HepG2 (cell line): ENCODE data around the gene RUVBL1. TPM values are rescaled to one million over a fixed set of nuclear protein-coding genes. Genes with fewer than 3 reads are reported as not detected.

ENCODE experiments used
- GTF2F1 ChIP-seq: fragments of 150-350 bp; IDR thresholded peaks from 2 replicates; pipeline ENCODE4 v1.6.1; 2014; ENCODE audit warnings: low read length
- HOXA3 ChIP-seq: sonication (generic); formaldehyde crosslinking; IDR thresholded peaks from 2 replicates; pipeline ENCODE4 v1.5.0; 2020; ENCODE audit warnings: missing genetic modification reagents
- PCBP1 ChIP-seq: fragments of 200-400 bp; formaldehyde crosslinking; IDR thresholded peaks from 2 replicates; pipeline ENCODE4 v1.6.1; 2017; ENCODE audit warnings: mild to moderate bottlenecking, low read depth, low read length, borderline replicate concordance
- SKI ChIP-seq: fragments of 450-650 bp; IDR thresholded peaks from one replicate; pipeline ENCODE4 v1.6.1; 2018; ENCODE audit warnings: mild to moderate bottlenecking; ENCODE audit not compliant: partially characterized antibody
- ZNF10 ChIP-seq: sonication (generic); formaldehyde crosslinking; IDR thresholded peaks from 2 replicates; pipeline ENCODE4 v1.4.0; 2020; ENCODE audit warnings: mild to moderate bottlenecking, low read depth, missing genetic modification reagents, borderline replicate concordance
- ZNF3 ChIP-seq: IDR thresholded peaks from 2 replicates; pipeline ENCODE4 v1.7.0; 2017; ENCODE audit warnings: inconsistent platforms
- ZNF460 ChIP-seq: sonication (generic); formaldehyde crosslinking; IDR thresholded peaks from 2 replicates; pipeline ENCODE4 v1.5.1; 2020; ENCODE audit warnings: missing genetic modification reagents, mild to moderate bottlenecking, borderline replicate concordance
- ZNF670 ChIP-seq: sonication (generic); formaldehyde crosslinking; IDR thresholded peaks from 2 replicates; pipeline ENCODE4 v1.8.0; 2022; ENCODE audit warnings: mild to moderate bottlenecking, missing genetic modification reagents, borderline replicate concordance
- polyA plus RNA-seq, 8 experiments: library from polyadenylated mRNA; depleted of rRNA in 3 of 8; stranded (reverse) in 7 of 8; unstranded in 1 of 8; fragments of >200 nt; fragmentation: Illumina TruSeq in 4 of 8; extraction: Trizol in 4 of 8; gene quantifications; 2 replicates each; pipeline versions ENCODE4 v1.2.1 to v1.2.3, GENCODE V29; 2011 to 2016; ENCODE audit warnings: low read depth in 4 of 8, missing spikeins in 1 of 8, mixed read lengths in 1 of 8; ENCODE audit not compliant: insufficient read depth in 1 of 8
- total RNA-seq, 5 experiments: library from RNA; depleted of rRNA; stranded (reverse); fragments of >200 nt; fragmentation: Illumina TruSeq; extraction: Trizol; gene quantifications; 2 replicates each; pipeline ENCODE4 v1.2.3, GENCODE V29; 2016; ENCODE audit warnings: low read depth in 1 of 5
- TF ChIP-seq, protein P1 (sequence below): sonication (generic); formaldehyde crosslinking; IDR thresholded peaks from 2 replicates; pipeline ENCODE4 v1.5.1; 2020; ENCODE audit warnings: missing genetic modification reagents, mild to moderate bottlenecking, borderline replicate concordance
- TF ChIP-seq, protein P2 (sequence below): sonication (generic); formaldehyde crosslinking; IDR thresholded peaks from 2 replicates; pipeline ENCODE4 v1.4.0; 2020; ENCODE audit warnings: mild to moderate bottlenecking, missing genetic modification reagents
- TF ChIP-seq, protein P3 (sequence below): sonication (generic); formaldehyde crosslinking; IDR thresholded peaks from 2 replicates; pipeline ENCODE4 v1.5.1; 2020; ENCODE audit warnings: mild to moderate bottlenecking, moderate library complexity, missing genetic modification reagents
- TF ChIP-seq, protein P4 (sequence below): IDR thresholded peaks from 2 replicates; pipeline ENCODE4 v1.6.1; 2016; ENCODE audit warnings: low read depth, borderline replicate concordance
- TF ChIP-seq, protein P5 (sequence below): sonication (generic); formaldehyde crosslinking; IDR thresholded peaks from 2 replicates; pipeline ENCODE4 v1.5.1; 2020; ENCODE audit warnings: mild to moderate bottlenecking, missing genetic modification reagents, moderate library complexity
- TF ChIP-seq, protein P6 (sequence below): sonication (generic); formaldehyde crosslinking; conservative IDR thresholded peaks from 2 replicates; pipeline ENCODE4 v1.4.0; 2020; ENCODE audit warnings: mild to moderate bottlenecking, missing genetic modification reagents, moderate library complexity
- TF ChIP-seq, protein P7 (sequence below): sonication (generic); formaldehyde crosslinking; IDR thresholded peaks from 2 replicates; pipeline ENCODE4 v1.9.0; 2021; ENCODE audit warnings: missing genetic modification reagents, mild to moderate bottlenecking, borderline replicate concordance

RUVBL1 gene
- total and polyA plus RNA-seq, 2 of the 13 experiments (the other 11 are each of a cell fraction or from before 2014, with no cell fraction given) = 32.7 to 86.3 TPM

DNA sequence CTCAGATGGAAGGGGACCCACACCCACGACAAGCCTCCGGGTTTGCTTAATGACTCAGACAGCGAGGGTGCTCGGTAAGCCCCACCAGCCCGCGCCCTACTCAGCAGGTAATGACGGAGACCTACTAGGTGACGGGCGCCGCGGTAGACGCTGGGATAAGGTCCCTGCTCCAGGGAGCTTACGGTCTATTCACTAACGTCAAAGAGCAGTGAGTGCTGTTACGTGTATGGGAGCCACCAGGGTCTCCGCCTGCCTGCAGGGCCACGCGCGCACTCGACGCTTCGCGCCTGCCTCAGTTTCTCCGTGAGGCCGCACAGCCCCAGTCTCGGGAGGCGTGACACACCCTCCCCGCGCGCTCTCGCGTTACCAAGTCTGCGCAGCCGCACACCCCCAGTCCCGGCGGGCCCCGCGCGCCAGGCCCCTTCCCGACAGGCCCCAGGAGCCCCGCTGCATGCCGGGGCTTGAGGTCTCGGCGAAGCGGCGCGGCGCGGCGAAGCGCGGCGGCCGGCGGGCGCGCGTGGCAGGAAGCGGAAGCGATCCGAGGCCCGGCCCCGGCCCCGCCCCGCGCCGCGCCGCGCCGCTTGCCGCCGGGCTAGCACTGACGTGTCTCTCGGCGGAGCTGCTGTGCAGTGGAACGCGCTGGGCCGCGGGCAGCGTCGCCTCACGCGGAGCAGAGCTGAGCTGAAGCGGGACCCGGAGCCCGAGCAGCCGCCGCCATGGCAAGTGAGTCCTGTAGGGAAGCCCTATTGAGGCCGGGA is 71.6 kb downstream of the RUVBL1 start, which contains the start of gene SEC61A1 (continued):
- TF ChIP-seq, protein P1, sequence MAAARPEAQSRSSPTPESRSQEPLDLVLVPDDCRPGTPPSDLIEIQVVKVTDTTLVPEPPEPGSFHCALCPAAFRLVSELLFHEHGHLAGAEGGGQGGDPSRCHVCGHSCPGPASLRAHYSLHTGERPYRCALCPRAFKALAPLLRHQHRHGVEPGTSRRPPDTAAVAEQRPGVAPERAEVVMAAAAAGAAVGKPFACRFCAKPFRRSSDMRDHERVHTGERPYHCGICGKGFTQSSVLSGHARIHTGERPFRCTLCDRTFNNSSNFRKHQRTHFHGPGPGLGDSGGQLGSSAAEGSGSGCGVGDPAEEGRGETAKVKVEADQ (CRISPR knock-in tag) = no peak
- TF ChIP-seq, protein P2, sequence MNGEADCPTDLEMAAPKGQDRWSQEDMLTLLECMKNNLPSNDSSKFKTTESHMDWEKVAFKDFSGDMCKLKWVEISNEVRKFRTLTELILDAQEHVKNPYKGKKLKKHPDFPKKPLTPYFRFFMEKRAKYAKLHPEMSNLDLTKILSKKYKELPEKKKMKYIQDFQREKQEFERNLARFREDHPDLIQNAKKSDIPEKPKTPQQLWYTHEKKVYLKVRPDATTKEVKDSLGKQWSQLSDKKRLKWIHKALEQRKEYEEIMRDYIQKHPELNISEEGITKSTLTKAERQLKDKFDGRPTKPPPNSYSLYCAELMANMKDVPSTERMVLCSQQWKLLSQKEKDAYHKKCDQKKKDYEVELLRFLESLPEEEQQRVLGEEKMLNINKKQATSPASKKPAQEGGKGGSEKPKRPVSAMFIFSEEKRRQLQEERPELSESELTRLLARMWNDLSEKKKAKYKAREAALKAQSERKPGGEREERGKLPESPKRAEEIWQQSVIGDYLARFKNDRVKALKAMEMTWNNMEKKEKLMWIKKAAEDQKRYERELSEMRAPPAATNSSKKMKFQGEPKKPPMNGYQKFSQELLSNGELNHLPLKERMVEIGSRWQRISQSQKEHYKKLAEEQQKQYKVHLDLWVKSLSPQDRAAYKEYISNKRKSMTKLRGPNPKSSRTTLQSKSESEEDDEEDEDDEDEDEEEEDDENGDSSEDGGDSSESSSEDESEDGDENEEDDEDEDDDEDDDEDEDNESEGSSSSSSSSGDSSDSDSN (CRISPR knock-in tag) = peak; percentile 73
- TF ChIP-seq SKI (no peak), ZNF10 (CRISPR knock-in tag) (no peak), ZNF3 (CRISPR knock-in tag) (peak; percentile 46; the same call in 1 of the 2 replicates), GTF2F1 (no peak), ZNF460 (CRISPR knock-in tag) (no peak), HOXA3 (CRISPR knock-in tag) (peak; percentile 74), ZNF670 (CRISPR knock-in tag) (peak; percentile 77), PCBP1 (no peak)
- TF ChIP-seq, protein P3, sequence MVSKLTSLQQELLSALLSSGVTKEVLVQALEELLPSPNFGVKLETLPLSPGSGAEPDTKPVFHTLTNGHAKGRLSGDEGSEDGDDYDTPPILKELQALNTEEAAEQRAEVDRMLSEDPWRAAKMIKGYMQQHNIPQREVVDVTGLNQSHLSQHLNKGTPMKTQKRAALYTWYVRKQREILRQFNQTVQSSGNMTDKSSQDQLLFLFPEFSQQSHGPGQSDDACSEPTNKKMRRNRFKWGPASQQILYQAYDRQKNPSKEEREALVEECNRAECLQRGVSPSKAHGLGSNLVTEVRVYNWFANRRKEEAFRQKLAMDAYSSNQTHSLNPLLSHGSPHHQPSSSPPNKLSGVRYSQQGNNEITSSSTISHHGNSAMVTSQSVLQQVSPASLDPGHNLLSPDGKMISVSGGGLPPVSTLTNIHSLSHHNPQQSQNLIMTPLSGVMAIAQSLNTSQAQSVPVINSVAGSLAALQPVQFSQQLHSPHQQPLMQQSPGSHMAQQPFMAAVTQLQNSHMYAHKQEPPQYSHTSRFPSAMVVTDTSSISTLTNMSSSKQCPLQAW = peak; percentile 56; the same call in 1 of the 2 replicates
- TF ChIP-seq, protein P4, sequence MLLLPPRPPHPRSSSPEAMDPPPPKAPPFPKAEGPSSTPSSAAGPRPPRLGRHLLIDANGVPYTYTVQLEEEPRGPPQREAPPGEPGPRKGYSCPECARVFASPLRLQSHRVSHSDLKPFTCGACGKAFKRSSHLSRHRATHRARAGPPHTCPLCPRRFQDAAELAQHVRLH = no peak
- TF ChIP-seq, protein P5, sequence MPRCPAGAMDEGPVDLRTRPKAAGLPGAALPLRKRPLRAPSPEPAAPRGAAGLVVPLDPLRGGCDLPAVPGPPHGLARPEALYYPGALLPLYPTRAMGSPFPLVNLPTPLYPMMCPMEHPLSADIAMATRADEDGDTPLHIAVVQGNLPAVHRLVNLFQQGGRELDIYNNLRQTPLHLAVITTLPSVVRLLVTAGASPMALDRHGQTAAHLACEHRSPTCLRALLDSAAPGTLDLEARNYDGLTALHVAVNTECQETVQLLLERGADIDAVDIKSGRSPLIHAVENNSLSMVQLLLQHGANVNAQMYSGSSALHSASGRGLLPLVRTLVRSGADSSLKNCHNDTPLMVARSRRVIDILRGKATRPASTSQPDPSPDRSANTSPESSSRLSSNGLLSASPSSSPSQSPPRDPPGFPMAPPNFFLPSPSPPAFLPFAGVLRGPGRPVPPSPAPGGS (CRISPR knock-in tag) = no peak
- TF ChIP-seq, protein P6, sequence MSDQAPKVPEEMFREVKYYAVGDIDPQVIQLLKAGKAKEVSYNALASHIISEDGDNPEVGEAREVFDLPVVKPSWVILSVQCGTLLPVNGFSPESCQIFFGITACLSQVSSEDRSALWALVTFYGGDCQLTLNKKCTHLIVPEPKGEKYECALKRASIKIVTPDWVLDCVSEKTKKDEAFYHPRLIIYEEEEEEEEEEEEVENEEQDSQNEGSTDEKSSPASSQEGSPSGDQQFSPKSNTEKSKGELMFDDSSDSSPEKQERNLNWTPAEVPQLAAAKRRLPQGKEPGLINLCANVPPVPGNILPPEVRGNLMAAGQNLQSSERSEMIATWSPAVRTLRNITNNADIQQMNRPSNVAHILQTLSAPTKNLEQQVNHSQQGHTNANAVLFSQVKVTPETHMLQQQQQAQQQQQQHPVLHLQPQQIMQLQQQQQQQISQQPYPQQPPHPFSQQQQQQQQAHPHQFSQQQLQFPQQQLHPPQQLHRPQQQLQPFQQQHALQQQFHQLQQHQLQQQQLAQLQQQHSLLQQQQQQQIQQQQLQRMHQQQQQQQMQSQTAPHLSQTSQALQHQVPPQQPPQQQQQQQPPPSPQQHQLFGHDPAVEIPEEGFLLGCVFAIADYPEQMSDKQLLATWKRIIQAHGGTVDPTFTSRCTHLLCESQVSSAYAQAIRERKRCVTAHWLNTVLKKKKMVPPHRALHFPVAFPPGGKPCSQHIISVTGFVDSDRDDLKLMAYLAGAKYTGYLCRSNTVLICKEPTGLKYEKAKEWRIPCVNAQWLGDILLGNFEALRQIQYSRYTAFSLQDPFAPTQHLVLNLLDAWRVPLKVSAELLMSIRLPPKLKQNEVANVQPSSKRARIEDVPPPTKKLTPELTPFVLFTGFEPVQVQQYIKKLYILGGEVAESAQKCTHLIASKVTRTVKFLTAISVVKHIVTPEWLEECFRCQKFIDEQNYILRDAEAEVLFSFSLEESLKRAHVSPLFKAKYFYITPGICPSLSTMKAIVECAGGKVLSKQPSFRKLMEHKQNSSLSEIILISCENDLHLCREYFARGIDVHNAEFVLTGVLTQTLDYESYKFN (CRISPR knock-in tag) = no peak; the same call in 1 of the 2 replicates
- TF ChIP-seq, protein P7, sequence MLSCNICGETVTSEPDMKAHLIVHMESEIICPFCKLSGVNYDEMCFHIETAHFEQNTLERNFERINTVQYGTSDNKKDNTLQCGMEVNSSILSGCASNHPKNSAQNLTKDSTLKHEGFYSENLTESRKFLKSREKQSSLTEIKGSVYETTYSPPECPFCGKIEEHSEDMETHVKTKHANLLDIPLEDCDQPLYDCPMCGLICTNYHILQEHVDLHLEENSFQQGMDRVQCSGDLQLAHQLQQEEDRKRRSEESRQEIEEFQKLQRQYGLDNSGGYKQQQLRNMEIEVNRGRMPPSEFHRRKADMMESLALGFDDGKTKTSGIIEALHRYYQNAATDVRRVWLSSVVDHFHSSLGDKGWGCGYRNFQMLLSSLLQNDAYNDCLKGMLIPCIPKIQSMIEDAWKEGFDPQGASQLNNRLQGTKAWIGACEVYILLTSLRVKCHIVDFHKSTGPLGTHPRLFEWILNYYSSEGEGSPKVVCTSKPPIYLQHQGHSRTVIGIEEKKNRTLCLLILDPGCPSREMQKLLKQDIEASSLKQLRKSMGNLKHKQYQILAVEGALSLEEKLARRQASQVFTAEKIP (CRISPR knock-in tag) = no peak
